Upper lobe of left lung (tissue), 6 donors: ENCODE data around the gene TSSK6. TPM values are rescaled to one million over a fixed set of nuclear protein-coding genes. Genes with fewer than 3 reads are reported as not detected.
A peak's percentile ranks its signal among the peaks of the same experiment; 100 is the strongest.

Experiments used
- ATAC-seq, 2 donors: fragments of 200-7000 bp; cut with Tn5 transposase; one replicate each; pipeline ENCODE4 v1.9.1; 2022; ENCODE audit warnings: mild to moderate bottlenecking in 2 of 2, moderate library complexity in 2 of 2; ENCODE audit not compliant: low FRiP score in 2 of 2
- DNase-seq, 2 donors: peaks; one replicate each; pipeline ENCODE4 v3.0.0-alpha.2; 2019 to 2020
- H3K27ac ChIP-seq, 4 donors: fragments of 200-600 bp; sonication (generic); one replicate each; pipeline ENCODE4 v1.5.1; 2016 to 2019
- H3K27me3 ChIP-seq, 4 donors: fragments of 200-600 bp; sonication (generic); one replicate each; pipeline ENCODE4 v1.5.1; 2017 to 2019
- H3K36me3 ChIP-seq, 4 donors: fragments of 200-600 bp; sonication (generic); one replicate each; pipeline ENCODE4 v1.5.1; 2016 to 2019
- H3K4me1 ChIP-seq, 4 donors: fragments of 200-600 bp; sonication (generic); one replicate each; pipeline ENCODE4 v1.5.1; 2018 to 2019
- H3K4me3 ChIP-seq, 4 donors: fragments of 200-600 bp; sonication (generic); one replicate each; pipeline ENCODE4 v1.5.1; 2017 to 2019; ENCODE audit warnings: mild to moderate bottlenecking in 2 of 4, moderate library complexity in 1 of 4
- H3K9me3 ChIP-seq, 4 donors: fragments of 200-600 bp; sonication (generic); one replicate each; pipeline ENCODE4 v1.5.1; 2018 to 2019
- EP300 ChIP-seq, 4 donors: sonication (generic); formaldehyde crosslinking; IDR thresholded peaks; one replicate each; pipeline ENCODE4 v1.5.1; 2017; ENCODE audit warnings: antibody characterized with exemption in 4 of 4, control low read depth in 2 of 4
- POLR2A ChIP-seq, 4 donors: fragments of 450-650 bp; IDR thresholded peaks; one replicate each; pipeline ENCODE4 v1.5.1; 2016 to 2017; ENCODE audit warnings: antibody characterized with exemption in 4 of 4, mild to moderate bottlenecking in 2 of 4
- POLR2AphosphoS5 ChIP-seq, 2 donors: sonication (generic); formaldehyde crosslinking; IDR thresholded peaks; one replicate each; pipeline ENCODE4 v1.5.1; 2017; ENCODE audit warnings: antibody characterized with exemption in 2 of 2
- WGBS, 2 donors: methylation state at CpG; one replicate each; pipeline ENCODE4 v1.1.5; 2017 to 2018; 5-methylcytosine and 5-hydroxymethylcytosine counted together
- total RNA-seq, 6 donors: library from RNA; depleted of rRNA in 4 of 6; stranded (reverse); fragments of >200 nt in 4 of 6; gene quantifications; one replicate each; pipeline versions ENCODE4 v1.1.0 to v1.2.1, GENCODE V29; 2016 to 2021
- TF ChIP-seq, protein P1 (sequence below), 6 experiments: fragments of 450-650 bp in 4 of 6; fragments of 200-600 bp in 2 of 6; sonication (generic) in 2 of 6; IDR thresholded peaks; one replicate each; pipeline ENCODE4 v1.5.1; 2016 to 2019; ENCODE audit warnings: antibody characterized with exemption in 6 of 6
- donor health status: DM: no; HTN: no; CAD: no; lungs with moderate emphysema.
- donor health status: DM: no; HTN: yes; CAD: no; lungs with severe emphysema.

TSSK6 gene
- total RNA-seq, 6 donors from 2014 or later = 1.7 to 7.3 (median 3.1) TPM

DNA sequence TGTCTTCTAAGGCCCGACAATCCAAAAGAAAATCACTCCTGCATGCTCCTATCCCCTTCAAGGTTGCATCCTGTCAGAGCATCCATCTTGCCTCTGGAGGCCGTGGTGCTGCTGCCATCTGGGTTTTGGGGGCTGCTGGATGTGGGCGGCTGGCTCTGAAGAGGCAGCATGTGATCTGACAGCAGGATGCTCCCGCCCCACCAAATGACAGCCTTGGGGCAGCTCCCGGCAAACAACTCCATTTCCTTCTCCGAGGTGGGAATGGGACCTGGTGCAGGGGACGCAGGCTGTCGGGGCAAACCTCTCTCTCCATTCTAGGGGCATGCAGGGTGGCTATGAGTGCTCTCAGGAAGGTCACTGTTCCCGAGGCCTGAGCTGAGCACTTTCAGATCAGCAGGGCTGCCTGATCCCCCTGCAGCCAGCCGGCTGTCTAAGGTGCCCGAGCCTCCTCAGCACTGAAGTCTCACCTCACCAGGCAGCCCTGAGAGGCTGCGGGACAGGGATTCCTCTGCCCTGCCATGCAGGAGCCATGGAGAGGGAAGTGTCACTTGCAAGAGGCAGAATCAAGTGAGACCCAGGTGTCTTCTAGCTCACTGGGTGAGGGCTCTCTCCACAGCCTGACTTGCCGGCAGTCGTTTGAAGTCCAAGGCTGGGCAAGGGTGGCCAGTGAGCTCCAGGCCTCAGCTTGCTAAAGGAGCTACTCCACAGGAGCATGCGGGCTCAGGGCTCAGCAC lies 28.8 kb downstream of the TSSK6 start:
- DNase-seq = no peak
- peak overlapping the region in 1 of 4 donors; percentile 83 for H3K27ac ChIP-seq
- H3K27me3 ChIP-seq = no peaks in the 10 kb centered on the region
- H3K36me3 ChIP-seq = peaks cover 0 to 20% (median 4%) of the 10 kb centered on the region in 4 donors
- no peak overlapping the region for H3K4me3 ChIP-seq
- H3K4me1 ChIP-seq = peaks cover 44 to 62% (median 52%) of the 10 kb centered on the region in 4 donors
- no peaks in the 10 kb centered on the region for H3K9me3 ChIP-seq
- no peak for TF ChIP-seq POLR2AphosphoS5 (IDR thresholded peaks at IDR 0.05)
- TF ChIP-seq, protein P1, sequence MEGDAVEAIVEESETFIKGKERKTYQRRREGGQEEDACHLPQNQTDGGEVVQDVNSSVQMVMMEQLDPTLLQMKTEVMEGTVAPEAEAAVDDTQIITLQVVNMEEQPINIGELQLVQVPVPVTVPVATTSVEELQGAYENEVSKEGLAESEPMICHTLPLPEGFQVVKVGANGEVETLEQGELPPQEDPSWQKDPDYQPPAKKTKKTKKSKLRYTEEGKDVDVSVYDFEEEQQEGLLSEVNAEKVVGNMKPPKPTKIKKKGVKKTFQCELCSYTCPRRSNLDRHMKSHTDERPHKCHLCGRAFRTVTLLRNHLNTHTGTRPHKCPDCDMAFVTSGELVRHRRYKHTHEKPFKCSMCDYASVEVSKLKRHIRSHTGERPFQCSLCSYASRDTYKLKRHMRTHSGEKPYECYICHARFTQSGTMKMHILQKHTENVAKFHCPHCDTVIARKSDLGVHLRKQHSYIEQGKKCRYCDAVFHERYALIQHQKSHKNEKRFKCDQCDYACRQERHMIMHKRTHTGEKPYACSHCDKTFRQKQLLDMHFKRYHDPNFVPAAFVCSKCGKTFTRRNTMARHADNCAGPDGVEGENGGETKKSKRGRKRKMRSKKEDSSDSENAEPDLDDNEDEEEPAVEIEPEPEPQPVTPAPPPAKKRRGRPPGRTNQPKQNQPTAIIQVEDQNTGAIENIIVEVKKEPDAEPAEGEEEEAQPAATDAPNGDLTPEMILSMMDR (IDR thresholded peaks at IDR 0.05) = no peak
- TF ChIP-seq POLR2A (IDR thresholded peaks at IDR 0.05) = no peak
- TF ChIP-seq EP300 (IDR thresholded peaks at IDR 0.05) = no peak
- 77 to 87% methylated on average over 5 to 15 of the region's 15 CpGs for WGBS, 2 donors
- no peak for ATAC-seq

GRCh38 chr19:19485998-19486290 lies 29.4 kb downstream of the TSSK6 start:
- Histone ChIP-seq H3K4me3 (no peak overlapping the region), H3K27me3 (no peaks in the 10 kb centered on the region), H3K36me3 (peaks cover 0 to 26% (median 4%) of the 10 kb centered on the region in 4 donors), H3K9me3 (no peaks in the 10 kb centered on the region), H3K27ac (peak overlapping the region in 1 of 4 donors; percentile 83), H3K4me1 (peaks cover 44 to 64% (median 52%) of the 10 kb centered on the region in 4 donors)
- ATAC-seq (no peak), DNase-seq (no peak)
- WGBS, 2 donors = 86 to 87% methylated on average over 5 of the region's 5 CpGs
- TF ChIP-seq, protein P1 (IDR thresholded peaks at IDR 0.05) = no peak
- TF ChIP-seq POLR2A (IDR thresholded peaks at IDR 0.05) = no peak
- TF ChIP-seq EP300 (IDR thresholded peaks at IDR 0.05) = no peak
- TF ChIP-seq POLR2AphosphoS5 (IDR thresholded peaks at IDR 0.05) = no peak

DNA sequence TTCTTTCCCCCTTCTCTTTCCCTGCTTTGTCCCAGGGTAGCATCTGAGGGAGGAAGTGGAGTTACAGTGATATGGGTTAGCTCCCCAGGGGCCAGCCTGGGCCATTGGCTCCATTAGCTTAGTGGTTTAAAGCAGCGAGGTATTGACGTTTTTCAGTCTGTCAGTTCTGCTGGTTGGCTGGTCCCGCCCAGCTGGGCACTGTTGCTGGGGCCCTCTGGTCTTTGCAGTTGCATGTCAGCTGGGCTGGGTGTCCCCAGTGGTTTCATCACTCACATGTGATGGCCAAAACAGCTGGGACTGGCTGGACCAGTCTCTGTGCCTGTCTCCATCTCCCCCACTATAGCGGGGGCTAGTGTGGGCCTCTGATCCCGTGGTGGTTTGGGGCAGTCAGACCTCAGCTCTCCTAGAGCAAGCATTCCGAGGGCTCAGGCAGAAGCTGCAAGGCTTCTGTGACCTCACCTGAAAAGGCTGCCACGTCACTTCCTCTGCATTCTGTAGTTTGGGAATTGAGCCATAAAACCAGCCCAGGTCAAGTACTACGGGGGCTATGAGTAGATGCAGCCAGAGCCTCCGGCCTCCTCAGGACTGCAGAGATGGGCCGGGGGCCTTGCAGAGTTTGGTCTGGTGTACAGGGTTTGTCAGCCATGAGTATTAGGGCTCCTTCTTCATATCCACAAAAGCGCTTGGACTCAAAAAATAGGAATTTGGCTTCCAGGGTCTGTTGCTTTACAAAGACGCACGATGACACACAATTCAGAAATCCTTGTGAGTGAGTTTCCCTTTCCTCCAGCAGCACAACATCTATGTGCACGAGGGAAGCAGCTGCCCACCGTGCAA lies 30.0 kb downstream of the TSSK6 start:
- no peak overlapping the region for H3K4me3 ChIP-seq
- peaks cover 0 to 26% (median 4%) of the 10 kb centered on the region in 4 donors for H3K36me3 ChIP-seq
- TF ChIP-seq POLR2A (IDR thresholded peaks at IDR 0.05) (no peak), EP300 (IDR thresholded peaks at IDR 0.05) (no peak), POLR2AphosphoS5 (IDR thresholded peaks at IDR 0.05) (no peak)
- TF ChIP-seq, protein P1 (IDR thresholded peaks at IDR 0.05) = no peak
- 61 to 79% methylated on average over 8 to 15 of the region's 15 CpGs for WGBS, 2 donors
- no peak overlapping the region for H3K27ac ChIP-seq
- H3K27me3 ChIP-seq = no peaks in the 10 kb centered on the region
- DNase-seq (no peak), ATAC-seq (no peak)
- peaks cover 40 to 64% (median 47%) of the 10 kb centered on the region in 4 donors for H3K4me1 ChIP-seq
- H3K9me3 ChIP-seq = no peaks in the 10 kb centered on the region

DNA sequence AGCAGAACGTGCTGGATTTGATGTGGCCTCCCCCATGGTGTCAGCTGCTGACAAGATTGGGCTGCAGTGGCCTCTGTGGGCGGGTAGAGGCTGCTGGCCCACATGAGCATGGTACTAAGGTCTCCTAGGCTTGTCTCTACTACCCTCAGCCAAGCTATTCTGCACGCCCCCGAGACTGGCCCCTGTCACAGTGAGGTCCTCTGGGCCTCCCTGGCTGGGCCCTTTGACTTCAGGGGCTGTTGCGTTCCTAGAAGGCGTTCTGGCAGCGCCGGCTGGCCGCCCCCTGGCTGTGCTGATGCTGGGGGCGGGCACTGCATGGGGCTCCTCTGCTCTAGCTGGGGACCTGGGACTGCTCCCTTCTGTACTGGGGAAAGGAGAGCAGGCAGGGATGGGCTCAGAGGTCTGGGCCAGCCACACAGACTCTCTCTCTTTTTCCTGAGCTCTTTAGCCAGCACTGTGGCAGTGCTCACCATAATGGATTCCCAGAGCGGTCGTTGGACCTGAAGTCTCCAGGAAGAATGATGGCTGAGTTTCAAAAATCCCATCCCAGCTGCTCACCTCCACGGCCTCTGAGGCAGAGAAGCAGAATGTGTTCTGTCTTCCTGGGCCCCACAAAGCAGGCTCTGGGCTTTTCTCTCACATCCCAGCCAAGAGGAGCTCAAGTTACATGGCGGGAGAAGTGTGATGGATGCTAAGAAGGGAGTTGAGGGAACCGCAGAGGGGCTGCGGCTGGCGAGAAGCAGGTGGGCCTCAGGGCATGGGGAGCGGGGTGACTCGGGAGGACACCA lies 32.3 kb downstream of the TSSK6 start:
- 74 to 88% methylated on average over 12 to 19 of the region's 19 CpGs for WGBS, 2 donors
- TF ChIP-seq, protein P1 (IDR thresholded peaks at IDR 0.05) = no peak
- TF ChIP-seq EP300 (IDR thresholded peaks at IDR 0.05) = no peak
- no peak for TF ChIP-seq POLR2A (IDR thresholded peaks at IDR 0.05)
- TF ChIP-seq POLR2AphosphoS5 (IDR thresholded peaks at IDR 0.05) = no peak

More for the DNA sequence above, 32.3 kb downstream of the TSSK6 start:
- Histone ChIP-seq H3K27me3 (no peaks in the 10 kb centered on the region), H3K36me3 (peaks cover 0 to 26% (median 4%) of the 10 kb centered on the region in 4 donors), H3K9me3 (no peaks in the 10 kb centered on the region), H3K4me3 (no peak overlapping the region), H3K27ac (no peak overlapping the region), H3K4me1 (peaks cover 23 to 47% (median 30%) of the 10 kb centered on the region in 4 donors)
- ATAC-seq = no peak
- DNase-seq = peak in 1 of 2 donors; percentile 55
